ENCODE results near the gene KRTAP21-3. TPM values are rescaled to one million over a fixed set of nuclear protein-coding genes. Genes with fewer than 3 reads are reported as not detected.

The KRTAP21-3 gene
- total RNA-seq, 2 experiments from 2014 or later, result not detected

Other genes starting within 250 kb of the KRTAP21-3 start
- not detected for gene KRTAP19-1, start 238.4 kb downstream of the KRTAP21-3 start, total RNA-seq
- not detected for gene KRTAP19-2, start 231.3 kb downstream of the KRTAP21-3 start, total RNA-seq
- gene KRTAP19-3, start 226.8 kb downstream of the KRTAP21-3 start, total RNA-seq, result not detected
- not detected for gene KRTAP19-4, start 221.6 kb downstream of the KRTAP21-3 start, total RNA-seq
- not detected for gene KRTAP19-5, start 216.6 kb downstream of the KRTAP21-3 start, total RNA-seq
- gene KRTAP19-6, start 176.9 kb downstream of the KRTAP21-3 start, total RNA-seq, result not detected
- not detected for gene KRTAP19-7, start 157.5 kb downstream of the KRTAP21-3 start, total RNA-seq
- not detected for gene KRTAP22-2, start 128.4 kb downstream of the KRTAP21-3 start, total RNA-seq
- not detected for gene KRTAP6-3, start 126.3 kb downstream of the KRTAP21-3 start, total RNA-seq
- not detected for gene KRTAP6-2, start 119.9 kb downstream of the KRTAP21-3 start, total RNA-seq
- gene KRTAP22-1, start 117.7 kb downstream of the KRTAP21-3 start, total RNA-seq, result not detected
- gene KRTAP6-1, start 104.8 kb downstream of the KRTAP21-3 start, total RNA-seq, result not detected
- not detected for gene KRTAP20-1, start 102.4 kb downstream of the KRTAP21-3 start, total RNA-seq
- not detected for gene KRTAP20-4, start 98.2 kb downstream of the KRTAP21-3 start, total RNA-seq
- not detected for gene KRTAP20-2, start 83.6 kb downstream of the KRTAP21-3 start, total RNA-seq
- not detected for gene KRTAP20-3, start 75.9 kb downstream of the KRTAP21-3 start, total RNA-seq
- gene KRTAP21-2, start 28.5 kb upstream of the KRTAP21-3 start, total RNA-seq, result not detected
- not detected for gene KRTAP21-1, start 36.7 kb upstream of the KRTAP21-3 start, total RNA-seq
- gene KRTAP8-1, start 94.5 kb upstream of the KRTAP21-3 start, total RNA-seq, result not detected
- gene KRTAP7-1, start 111.0 kb upstream of the KRTAP21-3 start, total RNA-seq, result not detected
- gene KRTAP11-1, start 162.8 kb upstream of the KRTAP21-3 start, total RNA-seq, result not detected